Measurements from ENCODE around the gene SGCD. TPM values are rescaled to one million over a fixed set of nuclear protein-coding genes. Genes with fewer than 3 reads are reported as not detected.

Gene SGCD
- total RNA-seq, 3 donors from 2014 or later, result 3.1 to 15.4 (median 6.2) TPM

- DNase-seq (ENCODE audit: low spot score in 2 of 2), result no peak
- Histone ChIP-seq H3K4me1 (no peaks in the 10 kb centered on the region), H3K9me3 (no peaks in the 10 kb centered on the region), H3K27me3 (no peaks in the 10 kb centered on the region), H3K27ac (no peak overlapping the region), H3K4me3 (no peak overlapping the region), H3K36me3 (no peaks in the 10 kb centered on the region)
- TF ChIP-seq POLR2AphosphoS5 (IDR thresholded peaks at IDR 0.05) (no peak), POLR2A (IDR thresholded peaks at IDR 0.05) (no peak), CTCF (IDR thresholded peaks at IDR 0.05) (no peak)
- intact Hi-C loops (cut with DNase I; ENCODE audit: low total_unique reads), result no loop called here
These were observed 53.9 kb downstream of the SGCD start for GRCh38 chr5:156380848-156381247.

DNA sequence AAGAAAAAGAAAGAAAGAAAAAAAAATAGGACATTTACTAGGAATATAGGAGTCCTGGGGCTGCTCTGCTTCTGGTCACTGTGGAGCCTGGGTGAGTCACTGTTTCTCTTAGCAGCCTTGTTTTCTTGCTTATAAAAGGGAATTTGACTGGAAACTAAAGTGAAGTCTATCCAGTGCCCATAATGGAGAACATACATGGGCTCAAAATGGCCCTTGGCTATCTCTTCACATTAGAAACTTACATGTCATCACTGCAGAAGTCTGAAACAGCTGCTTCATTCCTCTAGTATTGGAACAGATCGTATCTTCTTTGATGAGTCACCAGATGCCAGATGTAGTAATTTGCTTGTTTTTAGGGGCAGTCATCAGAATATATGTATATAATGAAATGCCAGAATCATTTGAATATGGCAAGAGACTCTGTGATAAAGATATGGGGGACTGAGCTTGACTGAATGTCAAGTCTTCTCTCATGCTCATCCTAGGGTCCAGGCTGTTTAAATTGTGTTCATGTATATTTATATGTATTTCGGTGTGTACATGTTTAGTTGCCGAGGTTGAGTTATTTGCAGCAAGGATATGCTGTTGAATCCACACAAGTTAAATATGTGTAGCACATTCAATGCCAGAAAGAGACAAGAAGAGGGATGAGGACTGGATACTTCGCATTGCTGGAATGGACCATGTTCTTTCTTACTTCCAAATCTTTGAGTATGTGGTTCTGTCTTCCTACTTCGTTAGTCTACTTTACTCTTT, 56.7 kb downstream of the SGCD start:
- no peak overlapping the region for H3K4me3 ChIP-seq
- H3K36me3 ChIP-seq, result no peaks in the 10 kb centered on the region
- DNase-seq (ENCODE audit: low spot score in 2 of 2), result no peak
- H3K9me3 ChIP-seq, result no peaks in the 10 kb centered on the region
- intact Hi-C loops (cut with DNase I; ENCODE audit: low total_unique reads), result no loop called here
- H3K27ac ChIP-seq, result no peak overlapping the region
- H3K4me1 ChIP-seq, result no peaks in the 10 kb centered on the region
- H3K27me3 ChIP-seq, result no peaks in the 10 kb centered on the region
- no peak for TF ChIP-seq POLR2AphosphoS5 (IDR thresholded peaks at IDR 0.05)
- no peak for TF ChIP-seq POLR2A (IDR thresholded peaks at IDR 0.05)

DNA sequence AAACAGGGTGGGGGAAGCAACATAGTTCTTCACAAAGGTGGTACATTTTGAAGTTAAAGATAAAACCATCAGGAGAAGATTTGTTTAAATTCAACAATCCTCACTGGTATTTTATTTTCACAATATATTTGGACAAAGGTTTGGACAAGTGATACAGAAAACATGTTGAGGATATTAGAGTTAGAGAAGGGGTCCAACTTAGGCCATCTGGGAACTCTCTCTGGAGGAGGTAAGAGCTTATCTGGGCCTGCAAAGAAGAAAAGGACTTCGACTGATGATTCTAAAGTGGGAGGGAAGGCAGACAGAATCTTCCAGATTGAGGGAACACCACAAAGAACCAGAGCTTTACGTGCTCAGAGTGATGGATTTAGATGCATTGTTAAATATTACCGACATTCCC, 58.5 kb downstream of the SGCD start:
- no peak for DNase-seq (ENCODE audit: low spot score in 2 of 2)
- TF ChIP-seq CTCF (IDR thresholded peaks at IDR 0.05), result no peak
- TF ChIP-seq POLR2AphosphoS5 (IDR thresholded peaks at IDR 0.05), result no peak
- no peak for TF ChIP-seq POLR2A (IDR thresholded peaks at IDR 0.05)
- no peaks in the 10 kb centered on the region for H3K9me3 ChIP-seq
- no peak overlapping the region for H3K27ac ChIP-seq
- intact Hi-C loops (cut with DNase I; ENCODE audit: low total_unique reads), result no loop called here
- H3K27me3 ChIP-seq, result no peaks in the 10 kb centered on the region
- H3K4me3 ChIP-seq, result no peak overlapping the region
- no peaks in the 10 kb centered on the region for H3K4me1 ChIP-seq
- no peaks in the 10 kb centered on the region for H3K36me3 ChIP-seq

DNA sequence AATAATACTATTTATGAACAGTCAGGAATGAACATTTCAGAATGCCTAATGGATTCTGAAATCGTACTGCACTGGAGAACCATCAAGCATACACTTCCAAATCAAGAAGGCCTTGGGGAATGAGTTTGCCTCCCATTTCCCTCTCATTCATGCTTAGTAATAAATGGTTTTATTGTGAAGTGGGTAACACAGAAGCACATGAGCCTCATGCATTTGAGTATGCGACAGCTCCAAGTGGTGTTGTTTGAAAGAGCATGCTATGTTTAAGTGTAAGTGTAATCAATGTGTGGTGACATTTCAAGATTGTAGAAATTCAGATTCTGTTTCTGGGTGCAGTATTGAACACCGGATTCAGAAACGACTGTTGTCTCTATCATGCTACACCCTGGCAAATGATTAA, 60.0 kb downstream of the SGCD start:
- TF ChIP-seq CTCF (IDR thresholded peaks at IDR 0.05) (no peak), POLR2AphosphoS5 (IDR thresholded peaks at IDR 0.05) (no peak), POLR2A (IDR thresholded peaks at IDR 0.05) (no peak)
- no peaks in the 10 kb centered on the region for H3K4me1 ChIP-seq
- no peaks in the 10 kb centered on the region for H3K27me3 ChIP-seq
- DNase-seq (ENCODE audit: low spot score in 2 of 2), result no peak
- H3K27ac ChIP-seq, result no peak overlapping the region
- intact Hi-C loops (cut with DNase I; ENCODE audit: low total_unique reads), result no loop called here
- no peaks in the 10 kb centered on the region for H3K9me3 ChIP-seq
- H3K4me3 ChIP-seq, result no peak overlapping the region
- no peaks in the 10 kb centered on the region for H3K36me3 ChIP-seq

GRCh38 chr5:156387391-156387790, 60.4 kb downstream of the SGCD start:
- no peak for TF ChIP-seq CTCF (IDR thresholded peaks at IDR 0.05)
- intact Hi-C loops (cut with DNase I; ENCODE audit: low total_unique reads), result no loop called here

More at GRCh38 chr5:156387391-156387790, 60.4 kb downstream of the SGCD start:
- Histone ChIP-seq H3K4me1 (no peaks in the 10 kb centered on the region), H3K27ac (no peak overlapping the region), H3K36me3 (no peaks in the 10 kb centered on the region), H3K4me3 (no peak overlapping the region), H3K27me3 (no peaks in the 10 kb centered on the region), H3K9me3 (no peaks in the 10 kb centered on the region)
- DNase-seq (ENCODE audit: low spot score in 2 of 2), result no peak
